Retina (tissue), 1 donor: Measurements from ENCODE around the gene CAPRIN1.
"Not testable (repeated sequence)": the region's sequence is repeated elsewhere in the genome, so short reads cannot be mapped to it uniquely, and the experiment has no call there.

ENCODE experiments used
- DNase-seq: peaks from one replicate; pipeline ENCODE4 v3.0.0-alpha.2; 2016

Gene CAPRIN1

DNA sequence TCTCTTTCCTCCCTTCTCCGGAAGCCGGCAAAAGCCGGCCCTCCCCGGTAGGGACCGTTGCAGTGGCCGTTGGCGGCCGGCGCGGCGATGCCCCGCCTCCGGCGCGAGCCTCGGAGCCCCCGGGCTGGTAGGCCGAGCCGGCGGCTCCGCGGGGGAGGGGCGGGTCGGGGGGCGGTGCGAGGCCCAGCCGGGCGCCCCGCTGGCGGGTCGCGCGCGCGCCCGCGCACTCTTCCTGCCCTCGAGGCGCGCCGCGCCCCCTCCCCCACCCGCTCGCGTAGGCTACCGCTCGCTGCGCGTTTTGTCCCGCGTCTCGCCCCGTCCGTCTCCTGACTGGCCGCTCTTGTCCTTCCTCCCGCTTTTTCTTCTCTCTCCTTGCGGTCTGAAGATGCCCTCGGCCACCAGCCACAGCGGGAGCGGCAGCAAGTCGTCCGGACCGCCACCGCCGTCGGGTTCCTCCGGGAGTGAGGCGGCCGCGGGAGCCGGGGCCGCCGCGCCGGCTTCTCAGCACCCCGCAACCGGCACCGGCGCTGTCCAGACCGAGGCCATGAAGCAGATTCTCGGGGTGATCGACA, 591 bp downstream of the CAPRIN1 start:
- peak; percentile 92 for DNase-seq

DNA sequence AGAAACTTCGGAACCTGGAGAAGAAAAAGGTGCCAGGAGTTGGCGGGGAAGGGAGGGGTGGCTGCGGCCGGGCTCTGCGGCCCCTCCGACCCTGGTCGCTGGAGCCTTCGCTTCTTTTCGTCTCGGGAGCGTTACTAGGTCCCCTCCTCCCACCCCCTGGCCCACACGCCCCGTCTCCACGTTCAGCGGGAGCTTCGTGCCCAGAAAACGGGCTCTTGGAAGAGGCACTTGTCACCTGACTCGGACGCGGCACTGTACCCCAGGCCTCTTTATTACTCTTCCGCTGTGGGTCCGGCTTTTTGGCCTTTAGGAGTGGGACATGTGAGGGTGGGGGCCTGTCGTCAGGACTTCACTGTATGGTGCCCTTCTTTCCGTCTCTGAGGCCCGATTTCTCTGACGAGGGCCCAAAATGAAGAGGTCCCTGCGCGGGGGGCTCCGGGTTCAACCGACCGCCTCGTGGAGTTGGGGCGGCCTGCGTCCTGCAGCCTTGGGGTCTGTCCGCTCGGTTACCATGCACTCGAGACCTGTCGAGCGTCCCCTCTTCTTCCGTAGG, 1.2 kb downstream of the CAPRIN1 start:
- DNase-seq: no peak

DNA sequence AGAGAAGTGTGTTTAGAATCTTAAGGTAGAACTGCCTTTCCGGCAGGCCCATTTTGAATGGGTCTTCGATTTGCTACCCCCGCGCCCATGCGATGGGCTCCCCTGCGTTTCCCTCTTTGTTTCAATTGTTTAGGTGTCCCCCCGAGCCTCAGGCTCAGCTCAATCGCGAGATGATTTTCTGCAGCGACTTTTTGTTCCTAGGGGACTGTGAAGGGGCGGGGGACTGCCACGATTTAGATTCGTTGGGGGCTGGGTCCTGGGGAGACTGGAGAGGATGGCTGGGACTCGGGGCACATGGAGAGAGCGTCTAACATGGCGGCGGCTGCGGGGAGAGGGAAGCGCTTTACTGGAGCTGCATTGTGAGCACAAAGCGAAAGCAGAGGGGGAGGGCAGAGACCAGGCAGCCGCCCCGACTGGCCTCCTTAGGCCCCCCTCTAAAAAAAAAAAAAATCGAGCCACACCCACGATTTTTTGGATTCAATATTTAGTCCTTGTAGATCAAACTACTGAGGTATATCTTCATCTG, 1.7 kb downstream of the CAPRIN1 start:
- peak; percentile 82 for DNase-seq

DNA sequence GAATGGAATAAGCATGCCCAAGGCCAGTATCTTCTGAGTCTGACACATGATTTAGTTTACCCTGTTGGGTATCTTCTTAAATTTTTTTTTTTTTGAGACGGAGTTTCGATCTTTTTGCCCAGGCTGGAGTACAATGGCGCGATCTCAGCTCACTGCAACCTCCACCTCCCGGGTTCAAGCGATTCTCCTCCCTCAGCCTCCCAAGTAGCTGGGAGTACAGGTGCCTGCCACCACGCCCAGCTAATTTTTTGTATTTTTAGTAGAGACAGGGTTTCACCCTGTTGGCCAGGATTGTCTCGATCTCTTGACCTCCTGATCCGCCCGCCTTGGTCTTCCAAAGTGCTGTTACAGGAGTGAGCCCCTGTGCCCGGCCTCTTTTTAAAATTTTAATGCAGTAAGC, 2.8 kb downstream of the CAPRIN1 start:
- DNase-seq: not testable (repeated sequence)

DNA sequence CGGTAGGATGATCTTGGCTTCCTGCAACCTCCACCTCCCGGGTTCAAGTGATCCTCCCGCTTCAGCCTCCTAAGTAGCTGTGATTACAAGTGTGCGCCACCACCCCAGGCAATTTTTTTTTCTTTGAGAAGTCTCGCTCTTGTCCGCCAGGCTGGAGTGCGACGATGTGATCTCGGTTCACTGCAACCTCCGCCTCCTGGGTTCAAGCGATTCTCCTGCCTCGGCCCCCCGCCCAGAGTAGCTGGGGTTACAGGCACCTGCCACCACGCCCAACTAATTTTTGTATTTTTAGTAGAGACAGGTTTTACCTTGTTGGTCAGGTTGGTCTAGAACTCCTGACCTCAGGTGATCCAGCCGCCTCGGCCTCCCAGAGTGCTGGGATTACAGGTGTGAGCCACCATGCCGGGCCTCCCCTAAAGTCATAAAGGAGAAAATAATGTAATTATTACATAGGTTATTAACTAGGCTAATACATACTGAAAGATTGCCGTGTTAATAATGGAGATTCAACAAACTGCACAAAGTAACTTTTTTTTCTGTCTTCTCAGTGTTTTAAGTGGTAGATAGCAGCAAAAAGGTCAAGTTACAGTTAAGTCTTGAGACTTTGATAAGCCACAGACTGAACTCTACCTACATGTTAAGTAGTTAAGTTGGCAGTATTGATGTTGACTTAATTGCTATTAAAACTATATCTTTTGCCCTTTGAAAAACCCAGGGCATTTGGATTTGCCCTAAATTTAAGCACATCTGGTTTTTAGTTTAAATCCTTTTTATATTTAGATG, 3.9 kb downstream of the CAPRIN1 start:
- no peak for DNase-seq

DNA sequence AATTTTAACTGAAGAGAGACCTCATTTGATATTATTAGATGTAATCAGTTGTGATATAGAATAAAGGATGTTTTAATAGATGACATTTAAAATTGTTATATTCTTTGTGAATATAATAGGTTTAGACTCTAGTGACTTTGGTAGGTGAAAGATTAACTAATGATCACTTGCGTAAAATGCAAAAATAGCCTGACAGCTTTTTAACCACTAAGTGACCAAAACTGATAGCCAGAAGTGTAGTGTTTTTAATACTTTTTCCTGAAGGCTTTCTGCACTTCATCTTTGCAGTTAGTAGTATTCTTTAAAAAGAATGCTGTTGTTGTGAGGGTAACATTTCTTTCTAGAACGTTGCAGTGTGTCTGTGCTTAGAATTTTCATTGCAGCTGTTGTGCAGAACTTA, 5.1 kb downstream of the CAPRIN1 start:
- no peak for DNase-seq

DNA sequence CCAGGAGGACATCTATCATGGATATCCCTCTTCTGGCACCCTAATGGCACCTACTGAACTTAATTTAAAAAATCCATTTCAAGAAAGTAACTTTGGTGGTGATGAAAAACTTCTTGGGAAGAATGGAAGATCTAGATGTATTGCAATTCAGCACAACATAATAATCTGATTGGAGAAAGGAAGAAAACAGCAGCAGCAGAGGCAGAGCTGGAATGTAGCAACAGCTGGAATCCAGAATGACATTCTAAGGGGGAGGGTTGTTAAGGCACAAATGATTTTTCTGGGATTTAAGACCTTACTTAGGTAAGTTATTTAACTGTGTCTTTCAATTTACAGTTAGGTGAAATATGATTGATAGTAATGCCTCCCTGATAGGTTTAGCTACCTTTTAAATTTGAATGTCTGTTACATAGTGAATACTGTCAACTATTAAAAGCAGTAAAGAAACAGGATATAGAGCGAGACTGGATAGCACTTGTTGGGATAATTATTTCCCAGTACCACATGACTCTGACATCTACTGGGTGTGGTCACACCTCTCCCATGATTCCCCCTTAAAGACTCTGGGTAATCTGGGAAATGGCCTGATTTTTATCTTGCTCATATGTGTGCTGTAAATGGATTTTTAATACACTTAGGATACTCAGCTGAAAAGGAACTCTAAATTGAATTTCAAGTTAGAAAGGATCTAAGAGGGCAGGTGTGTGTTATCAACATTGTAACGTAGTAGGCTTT, 11.7 kb downstream of the CAPRIN1 start:
- no peak for DNase-seq

DNA sequence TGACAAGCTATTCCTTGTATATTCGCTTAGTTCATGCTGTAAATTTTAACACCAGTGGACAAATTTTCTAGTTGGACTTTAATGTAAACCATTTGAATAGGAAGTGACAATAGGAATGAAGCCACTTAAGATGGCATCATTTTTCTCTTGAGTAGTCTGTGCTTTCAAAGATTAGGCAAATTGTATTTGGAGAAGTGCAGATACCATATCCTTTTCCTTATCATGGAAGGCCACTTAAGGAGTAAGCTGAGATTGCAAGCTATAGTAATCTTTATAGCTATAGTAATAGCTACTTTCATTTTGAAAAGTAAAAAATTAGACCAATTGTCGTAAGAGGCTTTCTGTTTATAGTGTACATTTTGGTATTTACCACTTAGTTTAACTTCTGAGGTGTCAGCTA, 12.8 kb downstream of the CAPRIN1 start:
- no peak for DNase-seq

DNA sequence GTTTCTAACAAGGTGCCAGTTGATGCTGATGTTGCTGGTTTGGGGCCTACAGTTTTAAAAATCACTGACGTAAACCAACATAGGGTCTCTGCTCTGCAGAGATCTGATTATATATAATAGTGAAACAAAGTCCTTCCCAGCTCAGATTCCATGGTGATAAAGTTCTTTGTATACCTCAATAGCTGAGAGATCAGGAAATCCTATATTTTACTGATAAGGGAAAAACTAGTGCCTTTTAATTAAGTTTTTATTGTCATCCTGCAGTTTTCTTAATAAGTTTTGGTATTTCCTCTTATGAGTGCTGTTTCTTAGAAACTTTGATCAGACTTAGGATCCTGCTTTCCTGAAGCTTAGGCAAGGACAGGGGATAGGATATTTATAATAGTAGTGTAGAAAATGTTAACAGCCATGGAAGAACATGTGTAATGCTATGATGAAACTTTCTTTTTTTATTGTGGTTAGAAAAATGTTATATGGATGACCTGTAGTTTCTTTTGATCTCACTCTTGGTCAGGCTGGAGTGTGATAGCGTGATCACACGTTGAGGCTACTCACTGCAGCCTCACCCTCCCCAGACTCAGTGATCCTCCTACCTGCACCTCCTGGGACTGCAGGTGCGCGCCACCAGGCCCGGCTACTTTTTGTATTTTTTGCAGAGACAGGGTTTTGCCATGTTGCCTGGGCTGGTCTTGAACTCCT, 14.1 kb downstream of the CAPRIN1 start:
- DNase-seq: no peak

DNA sequence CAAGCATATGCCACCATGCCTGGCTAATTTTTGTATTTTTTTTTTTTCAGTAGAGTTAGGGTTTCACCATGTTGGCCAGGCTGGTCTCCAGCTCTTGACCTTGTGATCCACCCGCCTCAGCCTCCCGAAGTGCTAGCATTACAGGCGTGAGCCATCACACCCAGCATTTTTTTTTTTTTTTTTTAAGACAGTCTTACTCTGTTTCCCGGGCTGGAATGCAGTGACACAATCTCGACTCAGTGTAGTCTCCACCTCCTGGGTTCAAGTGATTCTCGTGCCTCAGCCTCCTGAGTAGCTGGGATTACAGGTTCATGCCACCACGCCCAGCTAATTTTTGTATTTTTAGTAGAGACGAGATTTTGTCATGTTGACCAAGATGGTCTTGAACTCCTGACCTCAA, 15.2 kb downstream of the CAPRIN1 start:
- not testable (repeated sequence) for DNase-seq

DNA sequence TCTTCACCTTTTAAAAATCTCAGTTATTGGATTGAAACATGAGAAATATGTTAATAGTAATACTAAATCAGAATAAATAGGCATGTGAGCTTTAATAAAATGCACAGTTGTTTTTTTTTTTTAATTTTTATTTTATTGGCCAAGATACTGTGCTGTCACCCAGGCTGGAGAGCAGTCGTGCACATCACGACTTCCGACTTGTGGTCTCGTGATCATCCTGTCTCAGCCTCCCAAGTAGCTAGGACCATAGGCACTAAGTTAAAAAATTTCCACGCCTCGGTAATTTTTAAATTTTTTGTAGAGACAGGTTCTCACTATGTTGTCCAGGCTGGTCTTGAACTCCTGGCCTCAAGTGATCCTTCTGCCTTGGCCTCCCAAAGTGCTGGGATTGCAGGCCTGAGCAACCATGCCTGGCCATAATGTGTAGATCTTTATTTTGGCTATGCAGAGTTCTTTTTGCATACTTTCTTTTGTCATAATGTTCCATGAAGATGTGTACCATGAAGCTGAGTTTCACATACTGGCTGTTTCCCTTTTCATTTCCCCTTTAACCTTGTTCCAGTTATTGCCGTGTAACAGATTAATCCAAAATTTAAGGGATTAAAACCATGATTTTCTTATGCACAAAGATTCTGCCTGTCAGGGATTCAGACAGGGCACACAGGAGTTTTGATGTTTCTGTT, 16.0 kb downstream of the CAPRIN1 start:
- no peak for DNase-seq

DNA sequence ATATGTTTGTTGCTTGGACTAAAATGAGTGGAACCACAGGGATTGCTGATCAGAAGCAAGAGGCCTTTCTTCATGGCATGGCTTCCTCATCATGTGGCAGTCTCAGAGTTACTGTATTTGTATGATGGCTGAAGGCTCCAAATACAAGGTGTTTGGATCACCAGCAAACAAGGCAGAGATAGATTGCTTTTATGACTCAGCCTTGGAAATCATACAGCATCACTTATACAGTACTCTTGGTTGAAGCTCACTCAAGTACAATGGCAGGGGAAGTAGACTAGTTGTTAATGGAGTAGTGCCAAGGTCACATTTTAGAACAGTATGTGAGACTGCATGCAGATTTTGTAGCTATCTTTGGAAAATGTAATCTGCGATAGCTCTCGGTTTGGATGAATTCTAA, 16.6 kb downstream of the CAPRIN1 start:
- DNase-seq: no peak

DNA sequence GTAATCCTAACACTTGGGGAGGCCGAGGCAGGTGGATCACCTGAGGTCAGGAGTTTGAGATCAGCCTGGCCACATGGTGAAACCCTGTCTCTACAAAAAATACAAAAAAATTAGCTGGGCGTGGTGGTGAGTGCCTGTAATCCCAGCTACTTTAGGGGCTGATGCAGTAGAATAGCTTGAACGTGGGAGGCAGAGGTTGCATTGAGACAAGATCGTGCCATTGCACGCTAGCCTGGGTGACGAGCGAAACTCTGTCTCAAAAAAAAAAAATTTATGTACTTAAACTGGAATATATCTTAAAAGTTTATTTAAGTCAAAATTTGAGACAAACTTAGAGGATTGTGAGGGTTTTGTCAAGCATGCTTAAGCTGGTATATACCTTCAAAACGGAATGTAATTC, 19.8 kb downstream of the CAPRIN1 start:
- DNase-seq: not testable (repeated sequence)

DNA sequence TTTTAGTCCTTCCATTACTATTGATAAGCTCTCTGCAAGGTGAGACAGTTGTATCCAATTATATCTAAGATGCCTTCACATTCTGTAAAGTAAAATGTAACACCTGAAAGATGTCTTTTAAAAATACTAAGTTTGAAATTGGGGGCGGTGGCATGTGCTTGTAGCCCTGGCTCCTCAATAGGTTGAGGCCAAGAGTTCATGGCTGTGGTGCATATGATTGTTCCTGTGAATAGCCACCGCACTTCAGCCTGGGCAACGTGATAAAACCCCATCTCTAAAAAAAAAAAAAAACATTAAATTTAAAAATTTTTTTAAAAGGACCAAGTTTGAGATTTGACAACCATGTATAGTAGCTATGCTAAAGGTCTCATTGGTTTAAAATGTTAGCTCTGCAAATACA, 20.5 kb downstream of the CAPRIN1 start:
- DNase-seq: no peak

DNA sequence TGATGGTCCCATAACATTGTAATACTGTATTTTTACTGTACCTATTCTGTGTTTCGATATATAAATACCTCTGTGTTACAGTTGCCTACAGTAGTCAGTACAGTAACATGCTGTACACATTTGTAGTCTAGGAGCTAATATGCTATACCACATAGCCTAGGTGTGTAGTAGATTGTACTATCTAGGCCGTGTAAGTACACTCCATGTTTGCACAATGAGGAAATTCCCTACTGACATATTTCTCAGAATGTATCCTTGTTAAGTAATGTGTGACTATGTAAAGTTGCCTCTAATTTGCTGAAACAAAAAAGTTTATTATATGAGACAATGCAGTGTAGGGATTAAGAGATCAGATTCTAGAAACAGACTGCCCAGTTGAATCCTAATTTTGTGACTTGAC, 21.3 kb downstream of the CAPRIN1 start:
- DNase-seq: no peak

DNA sequence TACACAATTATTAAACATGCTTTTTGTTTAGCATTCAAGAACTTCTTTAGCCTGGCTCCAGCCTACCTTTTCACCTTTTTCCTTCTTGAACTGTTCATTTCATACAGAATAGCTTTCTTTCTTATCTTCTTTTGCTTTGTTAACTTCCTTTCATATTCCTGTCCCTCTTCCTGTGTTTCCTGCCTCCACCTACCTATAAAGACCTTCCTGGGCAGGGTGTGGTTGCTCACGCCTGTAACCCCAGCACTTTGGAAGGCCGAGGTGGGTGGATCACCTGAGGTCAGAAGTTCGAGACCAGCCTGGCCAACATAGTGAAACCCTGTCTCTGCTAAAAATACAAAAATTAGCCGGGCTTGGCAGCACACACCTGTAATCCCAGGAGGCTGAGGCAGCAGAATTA, 22.9 kb downstream of the CAPRIN1 start:
- DNase-seq: no peak

DNA sequence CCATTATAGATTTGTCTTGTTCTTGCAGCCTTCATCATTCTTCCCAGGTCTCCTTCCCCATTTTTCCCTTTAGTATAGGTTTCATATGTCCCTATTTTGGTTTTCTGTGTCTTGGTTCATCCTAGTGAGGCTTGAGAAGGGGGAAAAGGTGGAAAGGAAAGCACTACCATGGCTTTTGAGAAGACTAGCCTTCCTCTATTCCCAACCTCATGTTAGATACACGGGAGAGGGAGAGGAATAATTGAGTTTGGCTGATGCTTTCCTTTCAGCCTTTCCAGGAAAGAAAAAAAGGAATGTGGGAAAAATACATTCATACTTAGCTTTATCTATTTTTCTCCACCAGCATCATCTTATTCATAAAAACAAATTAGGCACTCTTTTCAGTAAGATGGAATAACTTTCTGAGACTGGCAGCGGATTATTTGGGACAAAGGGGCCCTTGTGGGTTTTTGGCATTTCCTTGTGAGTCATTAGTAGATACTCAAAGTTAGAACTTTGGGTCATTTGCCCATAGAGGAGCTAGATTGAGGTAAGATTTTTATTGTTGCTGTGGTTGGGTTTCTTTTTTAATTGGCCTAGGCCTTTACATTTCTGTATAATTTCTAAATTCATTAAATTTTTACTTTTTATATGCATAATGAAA, 23.8 kb downstream of the CAPRIN1 start:
- DNase-seq: no peak

DNA sequence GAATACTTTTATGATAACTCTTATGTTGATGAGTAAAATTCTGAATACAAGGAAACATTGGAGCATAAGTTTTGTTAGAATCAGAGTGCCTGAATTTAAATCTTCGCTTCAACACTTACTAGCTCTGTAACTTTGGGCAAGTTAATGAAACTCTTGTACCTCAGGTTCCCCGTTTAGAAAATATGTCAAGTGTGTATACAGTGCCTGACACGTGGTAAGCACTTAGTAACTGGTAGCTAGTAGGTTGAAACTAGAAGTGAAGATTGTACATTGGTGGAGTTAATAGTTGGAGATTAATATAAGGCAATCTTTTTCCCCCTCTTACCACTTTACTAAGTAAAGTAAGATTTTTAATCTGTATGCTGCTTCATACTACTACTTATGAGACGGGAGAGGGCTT, 29.1 kb downstream of the CAPRIN1 start:
- DNase-seq: no peak

DNA sequence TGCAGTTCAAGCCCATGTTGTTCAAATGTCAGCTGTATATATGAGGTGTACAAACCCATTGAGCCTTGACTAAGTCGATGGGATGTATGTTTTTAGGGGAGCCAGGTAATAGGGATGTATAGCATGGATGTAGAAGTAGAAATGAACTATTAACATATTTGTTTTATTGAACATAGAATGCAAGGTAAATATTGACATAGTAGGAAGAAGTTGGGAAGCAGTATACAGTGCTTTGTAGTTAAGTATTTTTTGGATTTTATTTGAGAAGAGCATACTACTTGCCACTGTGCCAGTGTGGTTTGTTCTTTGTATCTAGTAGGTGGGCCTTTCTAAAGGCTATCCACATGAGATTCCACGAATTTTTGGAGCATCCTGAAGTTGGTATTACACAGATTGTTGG, 33.1 kb downstream of the CAPRIN1 start:
- no peak for DNase-seq

DNA sequence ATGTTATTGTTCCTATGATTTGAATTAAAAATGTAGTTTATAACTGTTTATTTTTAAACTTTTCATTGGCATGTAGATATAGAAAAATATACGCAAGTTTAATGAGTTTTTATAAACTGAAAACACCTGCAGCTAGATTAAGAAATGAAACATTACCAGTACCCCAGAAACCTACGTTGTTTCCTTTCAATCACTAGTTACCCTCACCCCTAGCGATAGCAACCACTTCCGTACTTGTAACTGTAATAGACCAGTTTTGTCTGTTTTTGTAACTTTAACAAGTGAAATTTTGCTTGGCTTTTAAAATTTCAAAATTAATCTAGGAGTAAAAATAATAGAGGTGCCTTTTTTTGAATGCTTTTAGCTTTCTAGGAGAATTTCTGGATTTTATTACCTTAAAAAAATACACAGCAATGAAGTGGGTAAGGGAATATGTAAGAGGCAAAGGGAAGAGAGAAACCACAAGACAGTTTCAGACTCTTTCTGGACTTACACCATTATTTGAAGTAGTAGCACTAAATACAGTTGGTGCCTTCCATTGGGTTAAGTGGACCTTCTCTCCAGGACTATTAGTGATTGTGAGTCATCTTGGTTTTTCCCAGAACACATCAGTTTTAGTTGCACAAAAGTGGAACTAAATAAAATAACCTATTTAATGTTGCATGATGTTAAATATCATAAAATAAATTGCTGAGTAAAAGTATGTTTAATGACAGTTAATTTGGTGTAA, 35.2 kb downstream of the CAPRIN1 start:
- no peak for DNase-seq

DNA sequence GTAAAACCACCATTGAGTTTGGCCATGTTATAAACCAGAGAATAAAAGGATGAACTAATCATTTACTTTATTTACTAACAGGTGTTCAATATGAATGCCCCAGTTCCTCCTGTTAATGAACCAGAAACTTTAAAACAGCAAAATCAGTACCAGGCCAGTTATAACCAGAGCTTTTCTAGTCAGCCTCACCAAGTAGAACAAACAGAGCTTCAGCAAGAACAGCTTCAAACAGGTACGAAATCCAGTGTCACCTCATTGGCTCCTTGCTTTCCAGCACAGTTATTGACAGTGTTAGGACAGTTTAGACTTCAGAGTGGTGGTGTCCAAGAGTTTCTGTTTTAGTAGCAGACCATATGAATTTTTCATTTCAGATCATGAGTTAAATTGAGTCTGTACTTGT, 40.3 kb downstream of the CAPRIN1 start:
- DNase-seq: no peak
